ENCODE data around the gene BLCAP.
"Not testable (repeated sequence)": the region's sequence is repeated elsewhere in the genome, so short reads cannot be mapped to it uniquely, and the experiment has no call there.

Gene BLCAP, protein sequence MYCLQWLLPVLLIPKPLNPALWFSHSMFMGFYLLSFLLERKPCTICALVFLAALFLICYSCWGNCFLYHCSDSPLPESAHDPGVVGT

DNA sequence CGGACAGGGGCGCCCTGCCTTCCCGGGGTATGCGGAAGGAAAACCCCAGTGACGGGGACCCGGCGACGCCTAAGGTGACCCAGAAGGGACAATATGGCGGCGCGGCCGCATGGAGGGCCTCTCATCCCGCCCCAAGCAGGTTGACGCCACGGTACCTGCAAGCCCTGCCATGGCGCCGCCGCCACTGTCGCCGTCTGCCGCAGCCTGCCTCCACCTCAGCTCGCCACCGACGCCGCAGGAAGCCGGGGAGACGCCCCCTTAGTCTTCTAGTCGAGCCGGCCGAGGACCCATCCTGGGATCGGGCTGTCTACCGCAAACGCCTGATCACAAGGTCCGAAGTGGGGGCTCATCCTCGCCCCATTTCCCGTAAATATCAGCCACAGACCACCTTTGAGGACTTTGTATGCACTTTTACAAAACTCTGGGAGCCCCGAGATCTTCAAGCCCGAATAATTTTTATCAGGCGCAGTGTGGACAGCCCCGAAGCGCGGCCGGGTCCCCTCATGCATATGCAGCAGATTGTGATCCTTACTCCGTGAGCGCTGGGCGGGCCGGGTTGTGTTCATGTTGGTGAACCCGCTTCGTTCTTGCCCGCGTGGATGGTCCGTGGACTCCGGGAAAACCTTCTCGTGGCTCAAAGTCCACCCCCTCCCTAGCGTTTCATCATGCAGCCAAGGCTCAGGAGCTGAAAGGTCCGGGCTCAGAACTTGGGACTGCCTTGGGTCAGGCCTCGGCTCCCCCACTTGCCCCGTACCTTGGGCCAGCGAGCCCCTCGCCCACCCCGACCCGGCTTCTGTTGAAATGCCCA, at the start of gene BLCAP:
Gene BLCAP, minus strand, starts transcription at position 239 of the 808 bp plus-strand sequence. CDS start 8,702 bp downstream, outside the sequence.
- intact Hi-C loops (cut with DNase I): loop anchor here (5.0 kb wide), 1 partner anchor 351 kb away; the partner anchor contains the start of genes MROH8 and RPN2
- peak; percentile 77 to 98 (median 88) for DNase-seq

DNA sequence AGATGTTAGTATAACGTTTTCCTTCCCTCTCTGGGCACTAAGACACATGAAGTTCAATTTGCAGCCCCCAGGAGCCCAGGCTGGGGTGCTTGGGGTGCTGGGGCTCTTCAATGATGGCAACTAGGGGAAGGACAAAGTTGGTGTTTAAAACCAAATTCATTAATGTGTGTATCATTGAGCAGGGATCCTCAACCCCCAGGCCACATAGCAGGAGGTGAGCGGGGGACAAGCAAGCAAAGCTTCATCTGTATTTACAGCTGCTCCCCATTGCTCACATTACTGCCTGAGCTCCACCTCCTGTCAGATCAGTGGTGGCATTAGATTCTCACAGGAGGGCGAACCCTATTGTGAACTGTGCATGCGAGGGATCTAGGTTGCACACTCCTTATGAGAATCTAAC, 49.8 kb upstream of the BLCAP start:
- intact Hi-C loops (cut with DNase I); DNase-seq: not testable (repeated sequence)

DNA sequence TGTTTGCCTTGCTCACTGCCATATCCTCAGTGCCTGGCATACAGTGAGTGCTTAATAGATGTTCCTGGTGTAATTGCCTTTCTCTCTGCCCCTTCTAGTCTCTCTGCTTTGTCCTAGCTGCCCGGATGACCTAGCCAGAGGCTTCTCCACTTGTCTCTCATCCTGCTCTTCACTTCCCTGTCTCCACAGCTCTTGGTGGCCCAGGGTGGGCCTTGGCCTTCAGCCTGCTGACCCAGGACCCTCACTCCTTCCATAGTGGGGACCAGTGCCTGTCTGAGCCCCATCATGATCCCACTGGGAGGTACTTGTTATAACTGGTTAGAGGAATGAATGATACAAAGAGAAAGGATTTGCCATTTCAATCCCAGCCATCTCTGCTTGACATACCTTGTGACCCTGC, 49.2 kb upstream of the BLCAP start:
- intact Hi-C loops (cut with DNase I): no loop called here
- no peak for DNase-seq

DNA sequence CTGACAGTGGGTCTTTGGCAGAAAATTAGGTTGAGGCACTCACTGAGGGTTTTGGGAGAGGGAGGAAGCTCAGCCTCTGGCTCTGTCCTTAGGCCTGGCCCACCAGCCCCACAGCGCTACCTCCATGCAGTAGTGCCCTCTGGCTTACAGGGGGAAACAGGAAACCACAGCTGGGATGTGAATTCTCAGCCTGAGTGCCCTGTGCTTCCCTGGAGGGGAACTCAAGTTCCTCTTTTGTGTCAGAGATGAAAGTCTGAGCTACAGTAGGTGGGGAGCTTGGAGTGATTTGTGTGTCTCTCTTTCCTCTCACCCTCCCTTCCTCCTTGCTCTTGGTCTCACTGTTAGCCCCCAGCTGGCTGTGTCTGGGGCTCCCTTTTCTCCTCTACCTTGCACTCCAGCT, 48.2 kb upstream of the BLCAP start:
- intact Hi-C loops (cut with DNase I): no loop called here
- no peak for DNase-seq

- intact Hi-C loops (cut with DNase I): no loop called here
- DNase-seq: no peak
Measured at GRCh38 chr20:37574199-37574890, 46.7 kb upstream of the BLCAP start.

- no peak for DNase-seq
- intact Hi-C loops (cut with DNase I): no loop called here
Measured at GRCh38 chr20:37573626-37574198, 46.0 kb upstream of the BLCAP start.

DNA sequence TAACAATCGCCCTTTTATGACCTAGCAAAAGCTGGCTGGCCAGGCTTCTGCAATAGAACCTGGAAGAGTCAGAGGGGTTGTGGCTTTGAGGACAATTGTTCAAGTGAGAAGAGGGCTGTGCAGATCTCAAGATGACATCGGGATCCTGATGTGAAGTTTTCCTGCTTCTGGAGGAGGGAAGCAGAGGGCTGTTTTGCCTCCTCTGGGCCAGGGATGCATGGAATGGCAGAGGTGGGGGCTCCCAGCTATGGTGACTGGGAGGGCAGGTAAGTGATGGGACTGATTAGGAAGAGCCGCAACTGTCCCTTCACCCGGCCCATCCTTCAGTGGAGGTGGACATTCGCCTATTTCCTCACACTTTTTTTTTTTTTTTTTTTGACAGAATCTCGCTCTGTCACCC, 43.4 kb upstream of the BLCAP start:
- intact Hi-C loops (cut with DNase I): no loop called here
- no peak for DNase-seq

GRCh38 chr20:37570419-37570818, 42.7 kb upstream of the BLCAP start:
- intact Hi-C loops (cut with DNase I): no loop called here
- no peak for DNase-seq

GRCh38 chr20:37567671-37568588, 40.3 kb upstream of the BLCAP start:
- intact Hi-C loops (cut with DNase I): no loop called here
- DNase-seq: no peak

DNA sequence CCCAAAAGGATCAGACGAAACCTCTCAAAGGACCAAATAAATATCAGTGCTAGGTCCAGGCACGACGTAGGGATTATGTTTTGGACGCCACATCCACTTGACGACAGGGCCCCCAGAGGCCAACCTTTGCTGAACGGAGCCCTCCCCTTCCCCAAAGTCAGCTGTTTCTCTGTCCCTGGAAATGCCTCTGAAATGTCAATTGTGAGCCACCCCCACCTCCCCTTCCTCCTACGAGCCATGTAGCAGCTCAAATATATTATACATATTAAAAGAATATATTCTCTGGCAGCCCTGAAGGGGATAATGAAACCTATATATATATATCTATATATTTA, 39.6 kb upstream of the BLCAP start:
- no peak for DNase-seq
- intact Hi-C loops (cut with DNase I): no loop called here

DNA sequence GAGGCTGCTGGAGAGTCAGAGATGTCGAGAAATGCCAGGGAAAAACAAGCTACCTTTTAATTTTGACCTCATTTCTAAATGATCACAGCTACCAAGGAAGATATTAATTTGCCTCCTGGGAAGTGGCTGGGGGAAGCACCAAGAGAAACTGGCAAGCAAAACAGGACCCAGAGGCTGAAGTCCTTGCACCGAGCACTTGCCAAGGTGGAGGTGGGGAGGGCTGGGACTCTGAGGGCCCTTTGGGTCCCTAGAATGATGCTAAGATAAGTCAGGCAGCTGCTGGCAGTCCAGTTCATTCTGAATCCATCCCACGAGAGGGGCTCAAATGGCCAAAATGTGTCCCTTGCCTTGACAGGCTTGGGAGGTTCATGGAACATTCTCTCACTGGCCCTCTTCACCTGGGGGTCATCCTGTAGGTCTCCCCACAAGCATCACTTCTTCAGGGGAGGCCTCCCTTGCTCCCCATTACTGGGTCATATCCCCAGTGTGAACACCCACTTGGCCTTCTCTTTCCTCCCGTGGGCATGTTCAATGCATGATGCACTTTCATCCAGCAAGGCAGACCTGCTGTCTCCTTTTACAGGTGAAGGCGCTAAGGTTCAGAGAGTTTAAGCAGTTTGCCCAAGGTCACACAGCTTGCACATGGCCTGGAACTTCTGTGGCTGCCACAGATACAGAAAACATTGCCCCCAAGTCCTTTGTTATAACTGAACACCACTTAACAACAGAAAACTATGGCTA, 39.1 kb upstream of the BLCAP start:
- intact Hi-C loops (cut with DNase I): no loop called here
- DNase-seq: no peak

- intact Hi-C loops (cut with DNase I): loop anchor here (2.0 kb wide), 1 partner anchor 428 kb away; no protein-coding TSS in a partner anchor
- DNase-seq: no peak
Measured at GRCh38 chr20:37565134-37565811, 37.6 kb upstream of the BLCAP start.

GRCh38 chr20:37564388-37565133, 36.9 kb upstream of the BLCAP start:
- intact Hi-C loops (cut with DNase I): loop anchor here (2.0 kb wide), 1 partner anchor 428 kb away; no protein-coding TSS in a partner anchor
- DNase-seq: peak in 9 of 10 donors; percentile 35 to 93 (median 55)

DNA sequence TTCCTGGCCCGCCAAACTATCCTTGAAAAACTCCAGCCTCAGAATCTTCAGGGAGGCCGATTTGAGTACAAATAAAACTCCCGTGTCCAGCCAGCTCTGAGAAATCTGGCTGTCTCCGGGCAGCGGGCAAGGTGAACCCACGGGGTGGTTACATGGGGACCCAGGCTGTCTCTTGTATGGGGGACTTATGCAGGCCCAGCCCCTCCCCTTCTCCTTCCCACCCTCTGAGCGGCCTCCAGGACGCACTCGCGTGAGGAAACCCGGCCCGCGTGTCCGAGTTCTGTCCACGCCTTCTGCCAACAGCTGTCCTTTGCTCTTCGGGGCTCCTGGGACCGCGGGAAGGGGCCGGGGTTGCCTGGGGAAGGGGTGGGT, 36.3 kb upstream of the BLCAP start:
- DNase-seq: no peak
- intact Hi-C loops (cut with DNase I): loop anchor here (2.0 kb wide), 1 partner anchor 429 kb away; no protein-coding TSS in a partner anchor

- DNase-seq: no peak
- intact Hi-C loops (cut with DNase I): no loop called here
Measured at GRCh38 chr20:37562695-37563480, 35.2 kb upstream of the BLCAP start.

GRCh38 chr20:37560629-37561028, 33.0 kb upstream of the BLCAP start:
- no peak for DNase-seq

DNA sequence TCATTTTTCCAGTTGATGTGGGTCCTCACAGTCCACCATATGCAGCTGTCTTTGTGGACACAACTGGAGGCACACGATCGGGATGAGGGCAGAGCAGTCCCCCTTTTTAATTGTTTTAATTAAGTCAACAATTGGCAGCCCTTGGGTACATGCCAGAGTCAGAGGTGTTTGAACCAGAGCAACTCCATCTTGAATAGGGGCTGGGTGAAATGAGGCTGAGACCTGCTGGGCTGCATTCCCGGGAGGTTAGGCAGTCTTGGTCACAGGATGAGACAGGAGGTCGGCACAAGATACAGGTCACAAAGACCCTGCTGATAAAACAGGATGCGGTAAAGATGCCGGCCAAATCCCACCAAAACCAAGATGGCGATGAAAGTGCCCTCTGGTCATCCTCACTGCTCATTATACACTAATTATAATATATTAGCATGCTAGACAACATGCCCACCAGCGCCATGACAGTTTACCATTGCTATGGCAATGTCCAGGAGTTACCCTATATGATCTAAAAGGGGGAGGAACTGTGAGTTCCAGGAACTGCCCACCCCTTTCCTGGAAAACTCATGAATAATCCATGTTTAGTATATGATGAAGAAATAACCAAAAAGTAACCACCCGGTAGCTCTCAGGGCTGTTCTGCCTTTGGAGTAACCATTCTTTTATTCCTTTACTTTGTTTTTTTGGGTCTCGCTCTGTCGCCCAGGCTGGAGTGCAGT, 31.8 kb upstream of the BLCAP start:
- no peak for DNase-seq
- intact Hi-C loops (cut with DNase I): no loop called here

More at GRCh38 chr20:37560629-37561028, 33.0 kb upstream of the BLCAP start:
- intact Hi-C loops (cut with DNase I): no loop called here

All from posterior cingulate gyrus (tissue), 11 donors.